OCI-M2 (cell line): ENCODE measurements around the gene KCNQ5.
A peak's percentile ranks its signal among the peaks of the same experiment; 100 is the strongest.
"Not testable (repeated sequence)": the region's sequence is repeated elsewhere in the genome, so short reads cannot be mapped to it uniquely, and the experiment has no call there.

Source experiments
- DNase-seq: peaks from one replicate; lab custom pipeline; 2025; ENCODE audit not compliant: unreplicated experiment; lab: John Stamatoyannopoulos, UW

Gene KCNQ5

GRCh38 chr6:73169633-73170032 lies 547.8 kb downstream of the KCNQ5 start:
- DNase-seq = no peak

- no peak for DNase-seq
Observed at GRCh38 chr6:73174646-73175045, 552.8 kb downstream of the KCNQ5 start.

GRCh38 chr6:73176057-73176456 lies 554.2 kb downstream of the KCNQ5 start:
- no peak for DNase-seq

- no peak for DNase-seq
Observed at GRCh38 chr6:73177221-73177944, 555.5 kb downstream of the KCNQ5 start.

GRCh38 chr6:73180076-73180738 lies 558.3 kb downstream of the KCNQ5 start:
- DNase-seq = no peak

- peak; percentile 66 for DNase-seq
Observed at GRCh38 chr6:73180763-73181619, 559.1 kb downstream of the KCNQ5 start.

- DNase-seq = no peak
Observed at GRCh38 chr6:73182021-73182607, 560.2 kb downstream of the KCNQ5 start.

- not testable (repeated sequence) for DNase-seq
Observed at GRCh38 chr6:73193302-73193701, 571.4 kb downstream of the KCNQ5 start.

GRCh38 chr6:73194744-73195143 lies 572.9 kb downstream of the KCNQ5 start:
- DNase-seq = no peak

- no peak for DNase-seq
Observed at GRCh38 chr6:73200247-73200646, 578.4 kb downstream of the KCNQ5 start.

- DNase-seq = no peak
Observed at GRCh38 chr6:73200735-73201134, 578.9 kb downstream of the KCNQ5 start.

GRCh38 chr6:73203098-73203497 lies 581.2 kb downstream of the KCNQ5 start:
- no peak for DNase-seq

GRCh38 chr6:73204252-73204651 lies 582.4 kb downstream of the KCNQ5 start:
- no peak for DNase-seq

- DNase-seq = no peak
Observed at GRCh38 chr6:73207221-73207837, 585.5 kb downstream of the KCNQ5 start.

GRCh38 chr6:73209117-73209516 lies 587.3 kb downstream of the KCNQ5 start:
- DNase-seq = no peak

GRCh38 chr6:73216859-73217258 lies 595.0 kb downstream of the KCNQ5 start:
- DNase-seq = no peak

- no peak for DNase-seq
Observed at GRCh38 chr6:73225396-73225795, 603.5 kb downstream of the KCNQ5 start, which contains the start of gene KHDC1L. Gene KHDC1L, minus strand, starts transcription at chr6:73225496. Its CDS starts 88 bp downstream, at chr6:73225408.

GRCh38 chr6:73227606-73228255 lies 605.9 kb downstream of the KCNQ5 start:
- no peak for DNase-seq

- DNase-seq = no peak
Observed at GRCh38 chr6:73231986-73232391, 610.1 kb downstream of the KCNQ5 start.

- no peak for DNase-seq
Observed at GRCh38 chr6:73233048-73233447, 611.2 kb downstream of the KCNQ5 start.
